Muscle layer of colon (tissue), 2 donors: ENCODE measurements around the gene USP3.
A peak's percentile ranks its signal among the peaks of the same experiment; 100 is the strongest.

Source experiments
- H3K27ac ChIP-seq: one replicate; pipeline ENCODE4 v1.7.0; 2013; ENCODE audit warnings: low read depth, mild to moderate bottlenecking, low read length, moderate library complexity
- H3K27me3 ChIP-seq, 2 donors: one replicate each; pipeline ENCODE4 v1.7.0; 2013; ENCODE audit warnings: low read length in 2 of 2, mild to moderate bottlenecking in 2 of 2; ENCODE audit not compliant: insufficient read depth in 2 of 2, control insufficient read depth in 1 of 2
- H3K36me3 ChIP-seq: one replicate; pipeline ENCODE4 v1.7.0; 2013; ENCODE audit warnings: mild to moderate bottlenecking, low read length; ENCODE audit not compliant: insufficient read depth
- H3K4me1 ChIP-seq: one replicate; pipeline ENCODE4 v1.7.0; 2013; ENCODE audit warnings: mild to moderate bottlenecking, low read length; ENCODE audit not compliant: insufficient read depth
- H3K4me3 ChIP-seq, 2 donors: one replicate each; pipeline ENCODE4 v1.7.0; 2013; ENCODE audit warnings: low read length in 2 of 2, low read depth in 1 of 2, mild to moderate bottlenecking in 1 of 2, moderate library complexity in 1 of 2
- H3K9ac ChIP-seq: one replicate; pipeline ENCODE4 v1.7.0; 2013; ENCODE audit warnings: low read length
- H3K9me3 ChIP-seq: one replicate; pipeline ENCODE4 v1.7.0; 2013; ENCODE audit warnings: mild to moderate bottlenecking, low read length
- donor health status: abdominal sarcoma.
- donor health status: Adenocarcinoma of cecum.

USP3 gene

GRCh38 chr15:63539521-63539920 lies 35.1 kb downstream of the USP3 start:
- Histone ChIP-seq H3K9me3 (no peaks in the 10 kb centered on the region), H3K36me3 (no peaks in the 10 kb centered on the region), H3K4me3 (no peak overlapping the region), H3K27me3 (no peaks in the 10 kb centered on the region), H3K9ac (no peak overlapping the region), H3K27ac (no peak overlapping the region), H3K4me1 (peaks cover 22% of the 10 kb centered on the region)

DNA sequence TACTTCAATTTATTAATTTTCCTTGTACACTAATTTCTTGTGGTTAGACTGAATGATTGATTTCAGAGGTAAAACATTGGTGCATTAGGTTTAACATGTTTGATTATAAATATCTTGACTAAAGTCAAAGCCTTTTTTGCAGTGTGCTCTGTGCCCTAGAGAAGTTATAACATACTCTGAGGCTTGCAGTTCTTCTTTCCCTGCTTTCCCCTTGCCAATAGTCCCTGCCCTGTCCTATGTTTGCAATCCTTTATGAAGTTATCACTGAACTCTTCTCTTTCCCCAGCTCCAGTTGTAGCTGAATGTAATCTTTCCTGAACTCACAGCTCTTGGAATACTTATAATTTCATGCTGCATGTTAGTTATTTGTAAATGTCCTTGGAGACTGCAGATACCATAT lies 35.6 kb downstream of the USP3 start:
- Histone ChIP-seq H3K36me3 (no peaks in the 10 kb centered on the region), H3K27me3 (no peaks in the 10 kb centered on the region), H3K4me1 (peaks cover 22% of the 10 kb centered on the region), H3K9me3 (no peaks in the 10 kb centered on the region), H3K9ac (no peak overlapping the region), H3K4me3 (no peak overlapping the region), H3K27ac (no peak overlapping the region)

DNA sequence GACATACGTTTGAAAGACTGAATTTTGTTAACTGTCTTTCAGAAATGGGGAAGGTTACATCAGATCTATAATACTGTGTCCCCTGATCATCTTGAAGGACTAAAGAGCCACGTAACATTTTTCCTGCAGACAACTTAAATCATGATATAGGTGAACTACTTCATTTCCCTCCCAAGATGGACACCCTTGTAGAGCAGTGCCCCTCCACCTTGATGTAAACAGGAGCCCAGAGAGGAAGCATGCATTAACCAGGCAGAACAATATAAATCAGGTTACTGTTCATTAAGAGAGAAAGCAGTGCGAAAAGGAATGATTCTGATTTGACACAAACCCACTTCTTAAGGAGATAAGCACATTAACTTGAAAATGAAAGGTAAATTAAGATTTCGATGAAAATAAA lies 36.1 kb downstream of the USP3 start:
- H3K36me3 ChIP-seq = no peaks in the 10 kb centered on the region
- peaks cover 17% of the 10 kb centered on the region for H3K4me1 ChIP-seq
- no peak overlapping the region for H3K27ac ChIP-seq
- H3K9ac ChIP-seq = no peak overlapping the region
- no peaks in the 10 kb centered on the region for H3K9me3 ChIP-seq
- no peak overlapping the region for H3K4me3 ChIP-seq
- no peaks in the 10 kb centered on the region for H3K27me3 ChIP-seq

GRCh38 chr15:63544258-63545026 lies 40.0 kb downstream of the USP3 start:
- no peak overlapping the region for H3K27ac ChIP-seq
- H3K9ac ChIP-seq = no peak overlapping the region
- no peaks in the 10 kb centered on the region for H3K27me3 ChIP-seq
- H3K4me3 ChIP-seq = no peak overlapping the region
- H3K9me3 ChIP-seq = no peaks in the 10 kb centered on the region
- H3K4me1 ChIP-seq = peaks cover 9% of the 10 kb centered on the region
- H3K36me3 ChIP-seq = no peaks in the 10 kb centered on the region

DNA sequence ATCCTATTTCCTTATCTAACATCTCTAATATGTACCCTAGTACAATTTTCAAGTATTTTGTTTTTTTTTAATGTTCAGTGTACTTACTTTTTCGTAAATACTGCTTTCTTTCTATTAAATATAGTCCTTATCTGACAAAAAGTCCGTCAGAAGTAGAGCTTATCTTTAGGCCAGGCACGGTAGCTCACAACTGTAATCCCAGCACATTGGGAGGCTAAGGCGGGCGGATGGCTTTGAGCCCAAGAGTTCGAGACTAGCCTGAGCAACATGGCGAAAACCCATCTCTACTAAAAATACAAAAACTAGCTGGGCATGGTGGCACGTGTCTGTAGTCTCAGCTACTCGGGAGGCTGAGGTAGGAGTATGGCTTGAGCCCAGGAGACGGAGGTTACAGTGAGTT lies 41.1 kb downstream of the USP3 start:
- no peaks in the 10 kb centered on the region for H3K9me3 ChIP-seq
- no peaks in the 10 kb centered on the region for H3K36me3 ChIP-seq
- no peak overlapping the region for H3K27ac ChIP-seq
- no peak overlapping the region for H3K9ac ChIP-seq
- no peaks in the 10 kb centered on the region for H3K27me3 ChIP-seq
- H3K4me1 ChIP-seq = peaks cover 4% of the 10 kb centered on the region
- H3K4me3 ChIP-seq = no peak overlapping the region

- no peak overlapping the region for H3K9ac ChIP-seq
- no peaks in the 10 kb centered on the region for H3K27me3 ChIP-seq
- H3K4me1 ChIP-seq = peaks cover 22% of the 10 kb centered on the region
- no peak overlapping the region for H3K27ac ChIP-seq
- no peaks in the 10 kb centered on the region for H3K9me3 ChIP-seq
- no peak overlapping the region for H3K4me3 ChIP-seq
- no peaks in the 10 kb centered on the region for H3K36me3 ChIP-seq
Observed at GRCh38 chr15:63551400-63551799, 47.0 kb downstream of the USP3 start.

DNA sequence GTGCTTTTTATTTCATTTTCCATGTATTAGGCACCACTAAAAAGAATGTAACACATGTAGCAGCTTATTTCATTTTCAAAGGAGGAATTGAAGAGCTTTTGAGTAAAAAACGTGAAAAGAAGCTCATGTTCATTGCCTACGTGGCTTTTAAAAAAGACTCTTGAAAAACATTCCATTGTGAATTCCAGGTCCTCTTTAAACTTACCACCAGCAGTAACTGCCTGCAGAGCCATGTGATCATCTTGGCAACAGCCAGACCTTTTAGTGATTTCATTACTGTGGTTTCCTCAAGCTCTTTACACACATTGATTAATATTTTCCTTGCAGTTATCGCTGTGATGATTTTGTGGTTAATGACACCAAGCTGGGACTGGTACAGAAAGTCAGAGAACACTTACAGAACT lies 49.0 kb downstream of the USP3 start:
- Histone ChIP-seq H3K9me3 (no peaks in the 10 kb centered on the region), H3K9ac (no peak overlapping the region), H3K4me3 (peak overlapping the region in 1 of 2 donors; percentile 48), H3K27ac (peak overlapping the region; percentile 31), H3K4me1 (peaks cover 22% of the 10 kb centered on the region), H3K27me3 (no peaks in the 10 kb centered on the region), H3K36me3 (peaks cover 6% of the 10 kb centered on the region)

DNA sequence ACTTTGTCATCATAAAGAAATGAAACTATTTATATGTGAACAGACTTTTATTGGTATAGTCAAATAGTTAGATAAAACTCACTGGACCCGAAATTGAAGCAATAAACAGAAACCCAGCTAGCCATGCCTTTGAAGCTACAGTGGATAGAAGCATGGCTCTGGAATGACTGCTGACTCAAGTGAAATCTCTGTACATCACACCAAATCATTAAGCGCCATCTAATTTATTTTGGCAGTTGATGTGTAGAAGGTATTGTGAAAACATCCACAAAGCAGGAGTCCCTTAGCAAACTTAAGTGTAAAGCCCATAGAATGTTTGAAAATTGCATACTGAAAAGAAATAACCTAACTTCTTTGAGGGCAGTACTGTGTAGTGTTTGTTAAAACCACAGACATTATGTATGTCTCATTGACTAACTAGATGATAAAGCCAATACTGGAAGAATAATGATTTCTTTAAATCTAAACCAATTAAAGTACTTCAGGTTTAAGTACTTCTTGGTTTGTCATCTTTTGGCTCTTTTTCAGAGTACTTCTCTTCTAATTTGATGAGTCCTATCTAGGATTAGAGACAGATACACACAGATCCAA lies 50.0 kb downstream of the USP3 start:
- Histone ChIP-seq H3K4me3 (no peak overlapping the region), H3K4me1 (peaks cover 22% of the 10 kb centered on the region), H3K36me3 (peaks cover 6% of the 10 kb centered on the region), H3K27ac (peak overlapping the region; percentile 31), H3K9ac (no peak overlapping the region), H3K9me3 (no peaks in the 10 kb centered on the region), H3K27me3 (no peaks in the 10 kb centered on the region)

DNA sequence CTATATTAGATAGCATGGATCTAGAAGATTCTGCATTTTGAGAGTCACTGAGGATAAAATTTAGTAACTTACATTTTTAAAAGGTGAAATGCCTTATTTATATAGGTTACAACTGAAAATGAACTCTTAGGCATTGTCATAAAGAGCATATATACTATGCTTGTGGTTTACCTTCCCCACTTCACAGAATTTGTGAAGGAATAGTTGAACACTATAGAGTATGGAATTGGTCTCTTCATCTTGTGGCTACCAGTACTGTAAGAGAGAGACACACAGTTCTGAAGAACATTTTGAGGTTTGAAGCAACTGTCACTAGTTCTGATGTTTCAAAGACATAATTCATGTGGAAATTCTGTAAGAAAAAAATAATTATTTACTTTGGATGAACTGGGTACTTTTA lies 51.1 kb downstream of the USP3 start:
- Histone ChIP-seq H3K36me3 (peaks cover 14% of the 10 kb centered on the region), H3K27ac (no peak overlapping the region), H3K9me3 (no peaks in the 10 kb centered on the region), H3K4me3 (no peak overlapping the region), H3K9ac (no peak overlapping the region), H3K27me3 (no peaks in the 10 kb centered on the region), H3K4me1 (peaks cover 22% of the 10 kb centered on the region)

DNA sequence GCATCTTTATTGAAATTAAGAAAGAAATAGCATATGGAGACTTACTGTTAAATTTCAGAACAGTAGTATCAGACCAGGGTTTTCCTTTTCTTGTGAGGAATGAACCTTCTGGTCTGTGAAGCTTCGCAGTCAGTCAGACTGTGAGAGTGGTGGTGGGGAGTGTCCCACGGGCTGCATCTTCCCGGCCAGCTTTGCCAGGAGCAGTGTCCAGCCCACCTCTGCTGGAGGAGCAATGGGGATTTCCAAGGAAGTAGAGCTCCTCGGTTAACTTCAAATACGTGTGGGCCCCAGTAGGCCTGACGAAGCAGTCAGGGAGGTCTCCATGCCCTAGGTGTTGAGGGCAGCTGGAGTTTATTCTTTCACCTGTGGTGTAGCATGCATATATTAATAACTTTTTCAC lies 51.9 kb downstream of the USP3 start:
- H3K4me1 ChIP-seq = peaks cover 22% of the 10 kb centered on the region

DNA sequence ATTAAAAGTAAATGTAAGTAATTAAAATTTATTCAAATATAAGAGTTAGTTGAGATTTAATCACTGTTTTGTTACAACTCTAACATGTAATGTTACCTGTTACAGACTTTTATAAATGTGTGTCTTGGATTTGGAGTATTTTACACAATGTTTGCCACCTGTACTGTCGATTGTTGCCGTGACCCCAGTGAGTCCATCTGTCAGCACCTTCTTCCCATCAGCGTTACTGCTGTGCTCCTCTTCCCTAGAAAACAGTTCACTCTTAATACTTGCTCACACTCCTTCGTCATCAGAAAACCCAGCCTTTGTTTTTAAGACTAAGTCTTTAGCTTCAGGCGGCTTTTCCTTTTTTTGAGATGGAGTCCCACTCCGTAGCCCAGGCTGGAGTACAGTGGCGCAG lies 52.3 kb downstream of the USP3 start:
- Histone ChIP-seq H3K4me3 (no peak overlapping the region), H3K4me1 (peaks cover 22% of the 10 kb centered on the region), H3K9ac (no peak overlapping the region), H3K36me3 (peaks cover 26% of the 10 kb centered on the region), H3K27ac (no peak overlapping the region), H3K27me3 (no peaks in the 10 kb centered on the region), H3K9me3 (no peaks in the 10 kb centered on the region)

More for the DNA sequence above, 51.9 kb downstream of the USP3 start:
- Histone ChIP-seq H3K9me3 (no peaks in the 10 kb centered on the region), H3K36me3 (peaks cover 21% of the 10 kb centered on the region), H3K27me3 (no peaks in the 10 kb centered on the region), H3K9ac (no peak overlapping the region), H3K4me3 (no peak overlapping the region), H3K27ac (no peak overlapping the region)

- Histone ChIP-seq H3K9ac (no peak overlapping the region), H3K27ac (no peak overlapping the region), H3K4me3 (no peak overlapping the region), H3K9me3 (no peaks in the 10 kb centered on the region), H3K27me3 (no peaks in the 10 kb centered on the region), H3K36me3 (peaks cover 46% of the 10 kb centered on the region), H3K4me1 (no peaks in the 10 kb centered on the region)
Observed at GRCh38 chr15:63559753-63560152, 55.4 kb downstream of the USP3 start.
